ENCODE results near the gene UBE2G2. TPM values are rescaled to one million over a fixed set of nuclear protein-coding genes. Genes with fewer than 3 reads are reported as not detected.

UBE2G2 gene
- total RNA-seq, 1 donor from 2014 or later, result 67.4 TPM

GRCh38 chr21:44734841-44735240 is 66.8 kb downstream of the UBE2G2 start:
- Histone ChIP-seq H3K27me3 (ENCODE audit: control insufficient read depth, insufficient read depth, low read length) (no peaks in the 10 kb centered on the region), H3K4me3 (ENCODE audit: low read depth, low read length) (no peak overlapping the region), H3K36me3 (ENCODE audit: control insufficient read depth, insufficient read depth, low read length) (no peaks in the 10 kb centered on the region)
- FAIRE-seq (no peak), DNase-seq (ENCODE audit: low read depth) (no peak)
- TF ChIP-seq CTCF (IDR thresholded peaks at IDR 0.05; ENCODE audit: insufficient read depth, low read length, severe bottlenecking), result no peak

GRCh38 chr21:44734026-44734745 is 67.4 kb downstream of the UBE2G2 start:
- H3K4me3 ChIP-seq (ENCODE audit: low read depth, low read length), result no peak overlapping the region
- FAIRE-seq, result no peak
- no peak for TF ChIP-seq CTCF (IDR thresholded peaks at IDR 0.05; ENCODE audit: insufficient read depth, low read length, severe bottlenecking)
- no peaks in the 10 kb centered on the region for H3K36me3 ChIP-seq (ENCODE audit: control insufficient read depth, insufficient read depth, low read length)
- DNase-seq (ENCODE audit: low read depth), result no peak
- no peaks in the 10 kb centered on the region for H3K27me3 ChIP-seq (ENCODE audit: control insufficient read depth, insufficient read depth, low read length)

GRCh38 chr21:44732956-44733355 is 68.7 kb downstream of the UBE2G2 start:
- Histone ChIP-seq H3K27me3 (ENCODE audit: control insufficient read depth, insufficient read depth, low read length) (no peaks in the 10 kb centered on the region), H3K4me3 (ENCODE audit: low read depth, low read length) (no peak overlapping the region), H3K36me3 (ENCODE audit: control insufficient read depth, insufficient read depth, low read length) (no peaks in the 10 kb centered on the region)
- FAIRE-seq (no peak), DNase-seq (ENCODE audit: low read depth) (no peak)
- TF ChIP-seq CTCF (IDR thresholded peaks at IDR 0.05; ENCODE audit: insufficient read depth, low read length, severe bottlenecking), result no peak

GRCh38 chr21:44732263-44732662 is 69.4 kb downstream of the UBE2G2 start:
- TF ChIP-seq CTCF (IDR thresholded peaks at IDR 0.05; ENCODE audit: insufficient read depth, low read length, severe bottlenecking), result no peak
- Histone ChIP-seq H3K36me3 (ENCODE audit: control insufficient read depth, insufficient read depth, low read length) (no peaks in the 10 kb centered on the region), H3K27me3 (ENCODE audit: control insufficient read depth, insufficient read depth, low read length) (no peaks in the 10 kb centered on the region), H3K4me3 (ENCODE audit: low read depth, low read length) (no peak overlapping the region)
- DNase-seq (ENCODE audit: low read depth) (no peak), FAIRE-seq (no peak)

- Histone ChIP-seq H3K4me3 (ENCODE audit: low read depth, low read length) (no peak overlapping the region), H3K27me3 (ENCODE audit: control insufficient read depth, insufficient read depth, low read length) (no peaks in the 10 kb centered on the region), H3K36me3 (ENCODE audit: control insufficient read depth, insufficient read depth, low read length) (no peaks in the 10 kb centered on the region)
- DNase-seq (ENCODE audit: low read depth) (no peak), FAIRE-seq (no peak)
- TF ChIP-seq CTCF (IDR thresholded peaks at IDR 0.05; ENCODE audit: insufficient read depth, low read length, severe bottlenecking), result no peak
Measured at GRCh38 chr21:44730951-44731579, 70.6 kb downstream of the UBE2G2 start.

Data from bronchial epithelial cell (primary cell).